GM18526 (cell line): ENCODE measurements around the gene ATP11A.

Experiments
- POLR2A ChIP-seq: IDR thresholded peaks from 3 replicates; pipeline ENCODE4 v1.6.1; 2011; ENCODE audit not compliant: insufficient read length; ENCODE audit errors: extremely low read depth

The ATP11A gene

DNA sequence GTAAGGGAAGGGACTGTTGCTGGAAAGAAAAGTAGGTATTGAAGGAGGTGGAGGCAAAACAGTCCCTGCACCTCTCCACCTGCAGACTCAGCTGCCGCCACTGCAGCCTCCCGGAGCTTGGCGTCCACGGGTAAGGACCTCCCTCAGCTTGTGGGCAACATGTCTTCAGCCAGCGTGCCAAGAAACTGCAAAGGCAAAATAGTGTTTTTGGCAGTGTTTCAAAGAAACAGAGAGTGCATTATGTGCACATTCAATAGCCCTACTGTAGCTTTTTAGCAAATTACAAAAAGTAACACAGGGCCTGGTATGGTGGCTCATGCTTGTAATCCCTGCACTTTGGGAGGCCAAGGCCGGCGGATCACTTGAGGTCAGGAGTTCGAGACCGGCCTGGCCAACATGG, 57.4 kb downstream of the ATP11A start:
- no peak for TF ChIP-seq POLR2A

GRCh38 chr13:112748947-112749735, 59.3 kb downstream of the ATP11A start:
- TF ChIP-seq POLR2A = no peak

DNA sequence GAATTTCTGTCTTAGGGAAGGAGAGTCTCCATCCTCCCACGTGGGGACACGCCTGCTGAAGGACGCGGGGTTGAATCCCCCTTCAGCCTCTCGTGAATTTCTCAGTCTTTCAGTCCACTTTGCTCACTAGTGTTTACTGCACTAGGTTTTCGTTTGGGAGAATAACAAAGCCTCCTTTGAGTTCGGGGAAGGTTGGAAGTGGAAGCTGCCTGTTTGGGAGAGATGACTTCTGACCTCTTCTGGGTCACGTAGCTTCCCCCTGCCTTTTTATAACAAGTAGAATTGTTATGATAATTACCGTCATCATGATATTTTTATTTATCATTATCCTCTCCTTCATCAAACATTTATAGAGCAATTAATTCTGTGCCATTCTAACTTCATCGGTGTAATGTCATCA, 60.7 kb downstream of the ATP11A start:
- TF ChIP-seq POLR2A = no peak

GRCh38 chr13:112751617-112752016, 61.8 kb downstream of the ATP11A start:
- no peak for TF ChIP-seq POLR2A

GRCh38 chr13:112752211-112752610, 62.4 kb downstream of the ATP11A start:
- no peak for TF ChIP-seq POLR2A

GRCh38 chr13:112752711-112753541, 63.1 kb downstream of the ATP11A start:
- no peak for TF ChIP-seq POLR2A

DNA sequence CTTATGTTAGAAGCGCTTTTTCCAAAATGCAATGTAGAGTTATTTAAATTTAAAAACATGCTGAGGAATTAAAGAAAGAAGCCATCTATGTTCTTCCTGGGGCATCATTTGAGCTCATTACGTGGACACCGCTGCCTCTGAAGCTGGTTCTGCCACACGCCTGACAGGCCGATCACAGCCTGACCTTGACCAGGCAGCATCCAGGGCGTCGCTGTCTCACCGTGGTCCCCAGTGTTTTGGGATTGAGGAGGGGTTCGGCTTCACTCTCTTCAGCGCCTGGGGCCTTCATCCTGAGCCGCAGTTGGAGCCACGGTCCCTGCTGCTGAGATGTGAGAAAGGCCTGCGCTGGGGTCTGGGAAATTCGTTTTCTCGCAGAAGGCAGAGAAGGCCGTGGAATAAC, 64.0 kb downstream of the ATP11A start:
- no peak for TF ChIP-seq POLR2A

DNA sequence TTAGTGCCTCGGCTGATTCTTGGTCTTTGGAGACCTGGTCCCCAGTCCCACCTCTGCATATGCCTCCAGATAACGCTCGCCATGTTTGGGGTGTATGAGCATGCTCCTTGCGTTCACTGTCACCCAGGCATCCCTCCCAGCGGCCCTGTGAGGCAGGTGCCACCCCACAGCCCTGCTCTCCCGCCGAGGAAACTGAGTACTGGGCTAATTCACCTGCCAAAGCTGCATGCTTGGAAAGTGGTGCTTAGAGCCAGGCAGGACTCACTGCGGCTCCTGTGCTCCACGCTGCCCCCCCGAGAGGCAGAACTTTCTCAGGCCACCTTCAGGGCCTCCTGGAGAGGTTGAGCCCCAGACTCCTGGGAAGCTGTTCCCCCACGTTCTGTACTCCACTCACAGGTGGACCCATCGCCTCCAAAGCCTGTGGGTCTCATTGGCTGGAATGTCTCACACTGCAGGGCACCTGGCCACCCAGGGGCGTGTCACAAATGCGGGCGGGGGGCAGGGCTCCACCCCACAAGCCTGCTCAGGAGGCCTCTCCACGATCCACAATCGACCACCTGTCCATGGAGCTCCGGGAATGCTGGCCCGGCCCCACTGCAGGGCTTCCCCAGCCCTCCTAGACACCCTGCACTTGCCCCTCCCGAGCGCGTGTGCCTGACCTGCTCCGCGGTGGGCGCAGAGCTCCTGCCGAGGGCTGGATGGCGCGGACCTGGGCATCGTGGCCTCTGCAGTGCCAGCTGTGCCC, 64.6 kb downstream of the ATP11A start:
- no peak for TF ChIP-seq POLR2A

DNA sequence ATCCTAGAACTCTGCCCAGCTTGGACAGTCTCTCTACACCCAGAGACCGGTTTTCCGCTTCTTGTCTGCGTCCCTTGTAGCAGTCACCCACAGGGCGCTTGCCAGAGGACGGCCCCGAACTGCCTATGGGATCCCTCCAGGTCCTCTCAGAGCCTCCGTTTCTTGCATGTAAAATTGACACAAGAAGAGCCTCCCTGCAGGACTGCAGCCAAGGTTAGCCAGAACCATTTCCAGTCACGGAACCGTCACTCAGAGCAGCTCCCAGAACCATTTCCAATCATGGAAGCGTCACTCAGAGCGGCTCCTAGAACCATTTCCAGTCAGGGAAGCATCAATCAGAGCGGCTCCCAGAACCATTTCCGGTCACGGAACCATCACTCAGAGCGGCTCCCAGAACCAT, 65.5 kb downstream of the ATP11A start:
- no peak for TF ChIP-seq POLR2A

GRCh38 chr13:112756081-112756480, 66.2 kb downstream of the ATP11A start:
- TF ChIP-seq POLR2A = no peak

DNA sequence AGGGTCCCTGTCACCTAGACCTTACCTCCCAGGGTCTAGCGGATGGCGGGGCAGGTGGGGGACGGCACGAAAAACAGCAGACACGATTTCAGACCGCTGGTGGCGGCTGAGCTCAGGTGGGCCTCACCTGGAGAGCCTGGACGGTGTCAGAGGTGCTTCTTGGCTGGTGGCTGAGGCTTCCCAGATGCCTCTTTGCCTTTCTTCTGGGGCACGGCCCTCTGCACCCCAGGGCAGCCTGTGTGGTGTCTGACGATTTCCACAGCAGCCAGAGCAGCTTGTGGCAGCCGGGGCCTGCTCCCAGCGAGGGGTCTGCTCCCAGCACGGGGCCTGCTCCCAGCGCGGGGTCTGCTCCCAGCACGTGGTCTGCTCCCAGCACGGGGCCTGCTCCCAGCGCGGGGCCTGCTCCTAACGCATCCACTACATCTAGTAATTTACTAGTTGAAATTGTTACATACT, 66.7 kb downstream of the ATP11A start:
- no peak for TF ChIP-seq POLR2A

GRCh38 chr13:112756967-112757758, 67.3 kb downstream of the ATP11A start:
- TF ChIP-seq POLR2A = no peak

DNA sequence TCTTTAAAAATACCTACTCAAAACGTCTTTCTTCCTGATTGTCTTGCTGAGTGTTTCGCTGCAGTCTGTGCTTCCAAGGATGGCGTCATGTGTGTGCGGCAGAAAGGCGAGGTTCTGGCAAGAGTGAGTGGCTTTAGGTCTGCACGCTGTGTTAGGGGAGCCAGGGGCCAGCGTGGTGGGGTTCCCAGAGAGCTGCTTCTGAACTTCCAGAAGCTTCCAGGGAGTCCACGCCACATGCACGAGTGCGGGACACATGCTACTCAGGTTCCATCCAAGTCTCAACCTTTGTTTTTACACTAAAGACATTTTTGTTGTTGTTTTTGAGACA, 67.9 kb downstream of the ATP11A start:
- TF ChIP-seq POLR2A = no peak

- TF ChIP-seq POLR2A = no peak
Observed at GRCh38 chr13:112759053-112759452, 69.2 kb downstream of the ATP11A start.

DNA sequence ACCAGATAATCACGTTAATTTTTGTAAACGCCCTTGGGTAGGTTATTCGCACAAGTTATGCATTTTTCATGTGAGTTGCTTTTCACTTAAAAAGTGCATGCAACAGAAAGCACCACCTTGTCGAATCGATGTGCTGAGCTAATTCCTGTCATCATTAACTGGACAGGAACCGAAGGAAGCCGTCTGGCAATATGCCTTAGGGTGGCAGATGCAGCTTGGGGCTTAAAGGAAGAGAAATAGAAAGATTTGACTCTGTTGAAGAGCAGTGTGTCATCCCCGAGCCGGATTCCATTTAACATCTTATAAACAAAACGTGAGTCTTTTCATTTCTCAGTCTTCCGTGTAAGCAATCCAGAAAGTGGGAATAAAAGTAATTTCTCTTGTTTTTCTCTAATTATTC, 70.0 kb downstream of the ATP11A start:
- TF ChIP-seq POLR2A = no peak
